Spleen (tissue), 7 donors: ENCODE data around the gene CCN2.

Source experiments
- CTCF ChIP-seq, 11 experiments: fragments of 200-600 bp in 7 of 11; fragments of 450-650 bp in 4 of 11; sonication (generic) in 4 of 11; IDR thresholded peaks in 8 of 11; conservative IDR thresholded peaks in 3 of 11; 1 replicate in 7 of 11; 2 replicates in 4 of 11; pipeline versions ENCODE4 v1.4.0 to v1.8.0; 2016 to 2021; ENCODE audit warnings: antibody characterized with exemption in 11 of 11, inconsistent platforms in 4 of 11, mild to moderate bottlenecking in 1 of 11
- POLR2A ChIP-seq, 3 donors: fragments of 450-650 bp; IDR thresholded peaks; one replicate each; pipeline ENCODE4 v1.5.1; 2017; ENCODE audit warnings: antibody characterized with exemption in 3 of 3, mild to moderate bottlenecking in 1 of 3
- POLR2AphosphoS5 ChIP-seq, 3 donors: sonication (generic); formaldehyde crosslinking; IDR thresholded peaks; one replicate each; pipeline ENCODE4 v1.5.1; 2017; ENCODE audit warnings: antibody characterized with exemption in 3 of 3
- donor health status: DM: no; HTN: no; CAD: no; lungs with moderate emphysema.
- donor health status: DM: no; HTN: no; CAD: no.
- donor health status: DM: no; HTN: no; CAD: no.

- TF ChIP-seq POLR2A (IDR thresholded peaks at IDR 0.05), result no peak
- no peak for TF ChIP-seq CTCF (IDR thresholded peaks at IDR 0.05 in 8 of 11, conservative IDR thresholded peaks at IDR 0.05 in 3 of 11)
- TF ChIP-seq POLR2AphosphoS5 (IDR thresholded peaks at IDR 0.05), result no peak
These were observed 28.6 kb upstream of the CCN2 start for GRCh38 chr6:131979515-131980337.
